Activated T-helper 17 cell treated with anti-CD3 and anti-CD28 coated beads, Interleukin-2, amount 50 U/mL, for 72 hours (primary cell): Measurements from ENCODE around the gene C22orf39. TPM values are rescaled to one million over a fixed set of nuclear protein-coding genes. Genes with fewer than 3 reads are reported as not detected.

Experiments used
- ATAC-seq: fragments of 150-1000 bp; cut with Tn5 transposase; replicated peaks from 2 replicates; pipeline ENCODE4 v1.10.0; 2021; ENCODE audit warnings: mild to moderate bottlenecking, moderate library complexity
- H3K27ac Mint-ChIP-seq: one replicate; pipeline ENCODE4 v1.8.0; 2022; ENCODE audit warnings: mixed read lengths
- H3K27me3 Mint-ChIP-seq: one replicate; pipeline ENCODE4 v1.8.0; 2022; ENCODE audit warnings: mixed read lengths
- H3K36me3 Mint-ChIP-seq: one replicate; pipeline ENCODE4 v1.8.0; 2022; ENCODE audit warnings: low read depth, mild to moderate bottlenecking, mixed read lengths
- H3K4me1 Mint-ChIP-seq: one replicate; pipeline ENCODE4 v1.8.0; 2022; ENCODE audit warnings: mixed read lengths
- H3K4me3 Mint-ChIP-seq: one replicate; pipeline ENCODE4 v1.8.0; 2022; ENCODE audit warnings: mild to moderate bottlenecking, mixed read lengths
- H3K9me3 Mint-ChIP-seq: one replicate; pipeline ENCODE4 v1.8.0; 2022; ENCODE audit warnings: mixed read lengths
- total RNA-seq, 2 donors: library from RNA; stranded (reverse); gene quantifications; one replicate each; pipeline ENCODE4 v1.2.3, GENCODE V29; 2022

Gene C22orf39
- total RNA-seq, 2 donors from 2014 or later = 18.6 to 21.7 TPM

DNA sequence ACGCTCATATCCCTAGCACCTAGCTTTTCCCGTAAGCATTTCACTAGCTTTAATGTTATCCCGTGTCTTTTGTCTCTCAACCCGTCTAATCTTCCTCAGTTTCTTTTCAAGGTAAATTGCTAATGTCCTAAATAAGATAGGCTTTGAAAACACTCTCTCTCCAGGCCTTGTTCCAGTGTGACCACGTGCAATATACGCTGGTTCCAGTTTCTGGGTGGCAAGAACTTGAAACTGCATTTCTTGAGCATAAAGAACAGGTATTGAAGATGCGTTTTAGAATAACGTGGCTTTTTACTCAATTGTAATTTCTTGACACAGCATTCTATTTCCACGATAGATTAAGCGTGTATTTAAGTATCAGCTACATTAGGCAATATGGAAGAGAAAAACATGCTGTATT is 33.3 kb upstream of the C22orf39 start:
- Mint-ChIP-seq H3K27ac (peak overlapping the region; percentile 100), H3K9me3 (no peaks in the 10 kb centered on the region), H3K4me3 (peak overlapping the region; percentile 87), H3K4me1 (peaks cover 31% of the 10 kb centered on the region), H3K36me3 (peaks cover 61% of the 10 kb centered on the region), H3K27me3 (no peaks in the 10 kb centered on the region)
- ATAC-seq = no peak

GRCh38 chr22:19480173-19480568 is 32.7 kb upstream of the C22orf39 start:
- Mint-ChIP-seq H3K27ac (peak overlapping the region; percentile 100), H3K27me3 (no peaks in the 10 kb centered on the region), H3K36me3 (peaks cover 61% of the 10 kb centered on the region), H3K4me1 (peaks cover 36% of the 10 kb centered on the region), H3K9me3 (no peaks in the 10 kb centered on the region), H3K4me3 (peak overlapping the region; percentile 87)
- no peak for ATAC-seq

DNA sequence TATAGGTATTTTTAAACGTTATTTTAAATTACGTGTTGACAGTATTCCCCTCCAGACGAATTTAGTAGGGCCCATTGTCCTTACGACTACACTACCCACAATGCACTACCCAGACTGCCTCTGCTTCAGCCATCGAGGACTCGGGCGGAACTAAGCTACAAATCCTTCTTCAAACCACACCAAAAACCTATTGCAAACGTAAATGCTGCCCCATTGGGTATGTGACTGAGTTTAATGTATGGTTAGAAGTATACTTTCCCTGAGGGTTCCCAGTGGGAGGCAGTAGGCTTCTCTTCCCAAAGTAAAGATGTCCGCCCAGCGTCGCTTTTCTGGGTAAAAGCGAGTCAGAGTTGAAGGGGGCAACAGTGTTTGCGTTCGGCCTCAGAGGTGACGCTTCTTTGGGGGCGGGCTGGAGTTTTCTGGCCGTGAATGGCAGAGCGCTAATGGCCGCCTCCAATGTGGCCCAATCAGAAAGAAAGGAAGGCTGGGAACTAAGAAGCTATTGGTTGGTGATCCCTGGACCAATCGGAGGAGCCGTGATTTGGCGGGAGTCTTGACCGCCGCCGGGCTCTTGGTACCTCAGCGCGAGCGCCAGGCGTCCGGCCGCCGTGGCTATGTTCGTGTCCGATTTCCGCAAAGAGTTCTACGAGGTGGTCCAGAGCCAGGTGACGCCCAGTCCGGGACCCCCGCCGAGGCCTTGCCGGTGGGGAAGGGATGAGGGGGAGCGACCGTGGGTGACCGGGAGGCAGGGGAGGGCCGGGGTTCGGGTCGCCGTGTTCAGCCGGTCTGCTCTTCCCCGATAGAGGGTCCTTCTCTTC is 32.1 kb upstream of the C22orf39 start, which contains the start of gene CDC45:
Gene CDC45, plus strand, starts transcription at position 566 of the 818 bp plus-strand sequence. Its CDS starts 49 bp downstream, at position 615.
- ATAC-seq = peak; percentile 94
- Mint-ChIP-seq H3K27me3 (no peaks in the 10 kb centered on the region), H3K36me3 (peaks cover 57% of the 10 kb centered on the region), H3K4me1 (peaks cover 37% of the 10 kb centered on the region), H3K27ac (peak within 1 kb of the TSS; percentile 100), H3K9me3 (no peaks in the 10 kb centered on the region), H3K4me3 (peak within 1 kb of the TSS; percentile 87)

- peaks cover 56% of the 10 kb centered on the region for H3K36me3 Mint-ChIP-seq
- peak within 1 kb of the TSS; percentile 100 for H3K27ac Mint-ChIP-seq
- peak; percentile 64 for ATAC-seq
- peak within 1 kb of the TSS; percentile 87 for H3K4me3 Mint-ChIP-seq
- H3K4me1 Mint-ChIP-seq = peaks cover 37% of the 10 kb centered on the region
- no peaks in the 10 kb centered on the region for H3K9me3 Mint-ChIP-seq
- H3K27me3 Mint-ChIP-seq = no peaks in the 10 kb centered on the region
These were observed 31.4 kb upstream of the C22orf39 start, which contains the start of gene UFD1 for GRCh38 chr22:19478901-19479354. TSS of gene UFD1 (minus strand) at chr22:19479193. CDS start at chr22:19479085, 108 bp downstream.

DNA sequence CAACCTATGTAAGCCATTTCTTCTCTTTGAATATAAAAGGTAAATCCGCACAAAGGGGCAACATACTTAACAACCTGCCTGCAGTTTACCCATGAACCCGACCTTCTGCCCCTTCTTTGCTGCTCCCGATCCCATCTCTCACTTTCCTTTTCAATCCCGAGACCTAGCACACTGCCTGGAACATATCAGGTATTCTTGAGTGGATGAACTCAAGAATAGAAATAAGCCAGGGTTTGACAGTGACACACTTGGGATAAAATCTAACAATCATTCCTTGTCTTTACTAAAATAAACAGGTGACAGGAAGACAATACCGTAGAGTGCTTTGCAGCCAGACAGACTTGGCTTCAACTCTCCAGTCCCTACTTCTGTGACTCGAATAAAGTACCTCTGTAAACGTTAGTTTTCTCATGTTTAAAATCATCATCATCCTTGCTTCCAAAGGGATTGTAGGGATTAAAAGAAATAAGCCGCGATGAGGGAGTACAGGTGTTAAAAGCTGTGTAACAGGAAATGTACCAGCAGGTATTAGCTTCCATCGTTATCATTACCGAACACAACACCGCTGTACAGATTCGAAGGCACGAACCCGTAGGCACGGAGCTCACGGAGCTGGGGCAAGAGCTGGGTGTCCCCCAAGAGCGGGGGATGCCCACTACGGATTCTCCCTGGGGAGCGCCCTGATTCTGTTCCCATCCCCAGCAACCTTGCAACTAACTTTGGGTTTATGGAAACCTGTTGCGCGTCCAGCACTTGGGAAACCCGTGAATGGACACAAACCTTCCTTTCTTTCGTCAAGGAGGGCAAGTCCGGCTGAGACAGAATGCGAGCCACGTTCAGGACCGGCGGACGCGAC is 30.8 kb upstream of the C22orf39 start:
- no peaks in the 10 kb centered on the region for H3K9me3 Mint-ChIP-seq

GRCh38 chr22:19477321-19478044 is 30.0 kb upstream of the C22orf39 start:
- ATAC-seq = no peak
- no peaks in the 10 kb centered on the region for H3K9me3 Mint-ChIP-seq
- H3K4me1 Mint-ChIP-seq = peaks cover 32% of the 10 kb centered on the region
- no peaks in the 10 kb centered on the region for H3K27me3 Mint-ChIP-seq
- peak overlapping the region; percentile 78 for H3K27ac Mint-ChIP-seq
- peak overlapping the region; percentile 87 for H3K4me3 Mint-ChIP-seq
- H3K36me3 Mint-ChIP-seq = peaks cover 56% of the 10 kb centered on the region

More for the DNA sequence above, 30.8 kb upstream of the C22orf39 start:
- ATAC-seq = no peak
- H3K27ac Mint-ChIP-seq = peak overlapping the region; percentile 78
- H3K27me3 Mint-ChIP-seq = no peaks in the 10 kb centered on the region
- peaks cover 56% of the 10 kb centered on the region for H3K36me3 Mint-ChIP-seq
- H3K4me1 Mint-ChIP-seq = peaks cover 32% of the 10 kb centered on the region
- H3K4me3 Mint-ChIP-seq = peak overlapping the region; percentile 87

DNA sequence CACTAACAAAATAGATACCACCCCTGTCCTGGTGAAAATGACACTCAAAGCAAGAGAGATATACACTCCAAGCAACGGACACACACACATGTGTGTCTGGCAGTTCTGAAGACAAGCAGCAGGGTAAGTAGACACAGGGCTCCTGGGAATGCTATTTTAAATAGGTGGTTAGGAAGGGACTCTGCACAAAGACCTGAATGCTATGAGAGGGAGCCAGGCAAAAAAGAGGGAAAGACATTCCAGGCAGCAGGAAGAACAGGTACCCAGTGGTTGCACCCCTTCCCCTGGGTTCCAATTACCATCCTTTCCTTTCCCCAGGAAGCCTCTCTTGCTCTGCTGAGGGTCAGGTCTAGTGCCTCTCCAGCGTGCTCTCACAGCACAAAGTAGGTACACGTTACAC is 28.5 kb upstream of the C22orf39 start:
- Mint-ChIP-seq H3K9me3 (no peaks in the 10 kb centered on the region), H3K36me3 (peaks cover 62% of the 10 kb centered on the region), H3K27ac (peak overlapping the region; percentile 83), H3K4me1 (peaks cover 31% of the 10 kb centered on the region), H3K4me3 (peak overlapping the region; percentile 15), H3K27me3 (no peaks in the 10 kb centered on the region)
- no peak for ATAC-seq

- no peak for ATAC-seq
- Mint-ChIP-seq H3K27me3 (no peaks in the 10 kb centered on the region), H3K36me3 (peaks cover 70% of the 10 kb centered on the region), H3K4me3 (no peak overlapping the region), H3K27ac (no peak overlapping the region), H3K4me1 (peaks cover 22% of the 10 kb centered on the region), H3K9me3 (no peaks in the 10 kb centered on the region)
These were observed 26.1 kb upstream of the C22orf39 start for GRCh38 chr22:19473578-19473977.

GRCh38 chr22:19472233-19472632 is 24.7 kb upstream of the C22orf39 start:
- no peak overlapping the region for H3K4me3 Mint-ChIP-seq
- peaks cover 13% of the 10 kb centered on the region for H3K4me1 Mint-ChIP-seq
- H3K27ac Mint-ChIP-seq = no peak overlapping the region
- peaks cover 83% of the 10 kb centered on the region for H3K36me3 Mint-ChIP-seq
- H3K27me3 Mint-ChIP-seq = no peaks in the 10 kb centered on the region
- ATAC-seq = no peak
- no peaks in the 10 kb centered on the region for H3K9me3 Mint-ChIP-seq

GRCh38 chr22:19471572-19471971 is 24.1 kb upstream of the C22orf39 start:
- no peak for ATAC-seq
- peaks cover 90% of the 10 kb centered on the region for H3K36me3 Mint-ChIP-seq
- no peaks in the 10 kb centered on the region for H3K27me3 Mint-ChIP-seq
- peaks cover 11% of the 10 kb centered on the region for H3K4me1 Mint-ChIP-seq
- H3K9me3 Mint-ChIP-seq = no peaks in the 10 kb centered on the region
- no peak overlapping the region for H3K4me3 Mint-ChIP-seq
- H3K27ac Mint-ChIP-seq = no peak overlapping the region

DNA sequence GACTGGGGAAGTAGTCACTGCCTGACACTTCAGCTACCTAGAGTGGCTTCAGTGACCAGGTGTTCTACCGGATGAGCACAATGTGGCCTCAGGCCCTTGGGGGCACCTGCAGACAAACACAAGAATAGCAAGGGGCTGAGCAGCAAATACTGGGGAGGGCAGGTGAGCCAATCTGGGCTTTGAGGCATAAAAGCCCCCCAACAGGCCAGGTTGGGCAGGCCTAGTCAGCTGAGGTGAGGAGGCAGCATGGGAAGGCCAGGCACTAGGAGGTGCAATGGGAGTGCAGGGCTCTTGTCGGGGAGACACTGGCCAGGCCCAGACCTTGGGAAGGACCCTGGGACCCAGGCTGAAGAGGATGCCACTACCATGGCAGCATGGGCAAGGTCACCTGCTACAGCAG is 22.5 kb upstream of the C22orf39 start:
- ATAC-seq = no peak
- Mint-ChIP-seq H3K4me1 (no peaks in the 10 kb centered on the region), H3K27me3 (no peaks in the 10 kb centered on the region), H3K36me3 (peaks cover 95% of the 10 kb centered on the region), H3K27ac (no peak overlapping the region), H3K4me3 (no peak overlapping the region), H3K9me3 (no peaks in the 10 kb centered on the region)

DNA sequence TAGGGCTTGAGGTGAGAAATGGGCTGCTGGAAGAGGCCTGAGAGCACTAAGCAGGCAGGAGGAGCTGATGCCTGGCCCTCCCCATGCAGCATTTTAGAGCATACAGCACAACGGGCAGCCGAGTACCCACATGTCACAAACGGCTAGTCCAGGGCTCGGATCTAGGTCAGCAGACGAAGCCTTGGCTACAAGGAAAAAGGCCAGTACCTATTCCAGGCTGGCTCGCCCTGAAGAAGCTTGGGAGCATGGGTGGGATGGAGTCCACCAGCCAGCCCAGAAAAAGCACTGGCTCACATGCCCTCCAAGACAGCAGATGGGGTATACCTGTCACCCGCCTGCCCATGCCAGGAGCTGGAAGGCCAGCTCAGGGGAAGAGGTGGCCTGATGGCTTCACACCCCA is 21.9 kb upstream of the C22orf39 start:
- Mint-ChIP-seq H3K27me3 (no peaks in the 10 kb centered on the region), H3K36me3 (peaks cover 100% of the 10 kb centered on the region), H3K4me3 (no peak overlapping the region), H3K4me1 (no peaks in the 10 kb centered on the region), H3K27ac (peak overlapping the region; percentile 21), H3K9me3 (no peaks in the 10 kb centered on the region)
- no peak for ATAC-seq

DNA sequence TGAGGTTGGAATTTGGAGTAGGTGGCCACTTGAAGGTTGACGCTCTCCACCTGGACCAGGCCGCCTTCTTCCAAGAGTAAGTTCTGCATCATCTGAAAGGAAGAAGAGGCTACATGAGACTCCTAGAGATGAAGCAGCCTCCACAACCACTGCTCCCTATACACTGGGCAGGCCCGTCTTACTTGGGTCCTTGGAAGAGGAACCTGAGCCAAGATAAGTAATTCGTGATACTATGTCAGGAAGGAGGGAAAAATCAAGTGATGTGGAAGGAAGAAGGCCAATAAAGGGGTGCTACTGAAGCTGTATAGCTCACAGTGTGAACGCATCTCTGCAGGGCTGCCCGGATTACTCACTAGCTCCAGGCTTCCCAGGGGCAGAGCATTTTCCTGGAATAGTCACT is 20.4 kb upstream of the C22orf39 start:
- Mint-ChIP-seq H3K27me3 (no peaks in the 10 kb centered on the region), H3K27ac (no peak overlapping the region), H3K4me1 (no peaks in the 10 kb centered on the region), H3K9me3 (no peaks in the 10 kb centered on the region), H3K36me3 (peaks cover 100% of the 10 kb centered on the region), H3K4me3 (no peak overlapping the region)
- ATAC-seq = no peak
